HG03342 (cell line): ENCODE data around the gene ARGLU1.
"Not testable (repeated sequence)": the region's sequence is repeated elsewhere in the genome, so short reads cannot be mapped to it uniquely, and the experiment has no call there.

Experiments
- ATAC-seq: cut with Tn5 transposase; IDR thresholded peaks from one replicate; pipeline ENCODE4 v1.9.1; 2021; ENCODE audit warnings: mild to moderate bottlenecking, moderate library complexity; ENCODE audit not compliant: unreplicated experiment

The ARGLU1 gene, protein sequence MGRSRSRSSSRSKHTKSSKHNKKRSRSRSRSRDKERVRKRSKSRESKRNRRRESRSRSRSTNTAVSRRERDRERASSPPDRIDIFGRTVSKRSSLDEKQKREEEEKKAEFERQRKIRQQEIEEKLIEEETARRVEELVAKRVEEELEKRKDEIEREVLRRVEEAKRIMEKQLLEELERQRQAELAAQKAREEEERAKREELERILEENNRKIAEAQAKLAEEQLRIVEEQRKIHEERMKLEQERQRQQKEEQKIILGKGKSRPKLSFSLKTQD

DNA sequence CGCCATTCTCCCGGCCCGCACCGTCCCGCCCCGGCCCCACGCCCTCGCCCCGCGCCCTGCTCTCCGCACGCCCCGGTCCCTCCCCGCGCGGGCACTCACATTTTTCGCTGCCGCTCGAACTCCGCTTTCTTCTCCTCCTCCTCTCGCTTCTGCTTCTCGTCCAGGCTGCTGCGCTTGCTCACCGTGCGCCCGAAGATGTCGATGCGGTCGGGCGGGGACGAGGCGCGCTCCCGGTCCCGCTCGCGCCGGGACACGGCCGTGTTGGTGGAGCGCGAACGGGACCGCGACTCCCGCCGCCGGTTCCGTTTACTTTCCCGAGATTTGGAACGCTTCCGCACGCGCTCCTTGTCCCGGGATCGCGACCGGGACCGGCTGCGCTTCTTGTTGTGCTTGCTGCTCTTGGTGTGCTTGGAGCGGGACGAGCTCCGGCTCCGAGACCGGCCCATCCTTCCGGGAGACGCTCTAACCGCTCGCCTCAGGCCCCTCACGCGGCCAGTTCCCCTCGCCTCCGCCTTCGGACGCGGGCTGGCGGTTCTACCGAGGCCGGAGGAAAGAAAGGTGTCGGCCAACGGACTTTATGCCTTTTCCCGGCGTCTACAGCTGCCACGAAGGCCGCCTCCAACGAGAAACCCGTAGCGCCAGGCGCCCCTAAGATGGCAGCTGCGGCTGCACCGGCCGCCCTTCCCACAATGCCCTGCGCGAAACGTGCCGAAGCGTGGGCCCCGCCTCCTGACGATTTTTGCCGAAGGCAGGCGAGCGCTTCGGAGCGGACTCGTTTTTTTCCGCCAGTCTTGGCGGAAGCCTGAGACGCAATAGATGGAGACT, at the start of gene ARGLU1:
TSS of gene ARGLU1 (minus strand) at position 664 of the 825 bp plus-strand sequence. CDS start at position 446, 218 bp downstream.
- peak; percentile 75 for ATAC-seq

GRCh38 chr13:106617561-106617960, 49.6 kb upstream of the ARGLU1 start:
- no peak for ATAC-seq

DNA sequence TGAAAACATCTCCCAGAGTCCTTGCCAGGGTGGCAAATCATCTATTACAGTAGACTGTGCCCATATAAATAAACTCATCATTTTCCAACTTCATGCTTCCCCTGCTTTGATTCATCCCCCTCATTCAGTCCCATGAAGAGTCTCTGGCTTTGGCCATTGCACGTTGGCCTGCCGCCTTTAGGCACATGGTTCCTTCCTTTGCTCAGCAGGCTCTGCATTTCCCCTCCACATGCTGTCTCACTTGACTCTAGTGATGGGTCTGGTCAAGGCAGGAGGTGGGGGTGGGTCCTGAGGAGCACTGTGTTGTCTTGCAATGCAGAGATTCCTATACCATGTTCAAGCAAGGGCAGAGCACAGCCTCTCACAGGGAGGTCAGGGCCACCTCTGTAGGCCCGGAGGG, 48.8 kb upstream of the ARGLU1 start:
- ATAC-seq: no peak

DNA sequence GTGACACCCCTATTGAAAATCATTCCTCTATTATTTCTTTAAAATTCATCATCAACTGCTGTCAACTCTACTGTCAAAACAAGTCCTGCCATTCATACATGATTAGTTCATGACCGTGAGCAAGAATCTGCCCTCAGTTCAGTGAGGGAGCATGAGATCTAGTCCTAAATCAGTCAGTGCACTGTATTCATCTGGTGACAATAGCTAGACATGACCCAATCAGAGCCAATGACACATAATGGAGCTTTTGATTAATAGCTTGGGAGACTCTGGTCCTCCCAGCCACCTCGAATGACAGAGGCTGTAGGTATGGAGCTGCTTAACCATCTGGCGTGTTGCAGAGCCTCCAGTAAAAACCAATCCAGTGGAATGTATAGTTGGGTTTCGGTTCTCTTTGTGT, 46.9 kb upstream of the ARGLU1 start:
- no peak for ATAC-seq

- no peak for ATAC-seq
Measured at GRCh38 chr13:106612688-106613087, 44.8 kb upstream of the ARGLU1 start.

- ATAC-seq: no peak
Measured at GRCh38 chr13:106610486-106610885, 42.5 kb upstream of the ARGLU1 start.

- no peak for ATAC-seq
Measured at GRCh38 chr13:106609116-106609515, 41.2 kb upstream of the ARGLU1 start.

GRCh38 chr13:106603546-106603945, 35.6 kb upstream of the ARGLU1 start:
- ATAC-seq: no peak

- no peak for ATAC-seq
Measured at GRCh38 chr13:106602178-106602577, 34.2 kb upstream of the ARGLU1 start.

GRCh38 chr13:106601489-106601888, 33.6 kb upstream of the ARGLU1 start:
- no peak for ATAC-seq

DNA sequence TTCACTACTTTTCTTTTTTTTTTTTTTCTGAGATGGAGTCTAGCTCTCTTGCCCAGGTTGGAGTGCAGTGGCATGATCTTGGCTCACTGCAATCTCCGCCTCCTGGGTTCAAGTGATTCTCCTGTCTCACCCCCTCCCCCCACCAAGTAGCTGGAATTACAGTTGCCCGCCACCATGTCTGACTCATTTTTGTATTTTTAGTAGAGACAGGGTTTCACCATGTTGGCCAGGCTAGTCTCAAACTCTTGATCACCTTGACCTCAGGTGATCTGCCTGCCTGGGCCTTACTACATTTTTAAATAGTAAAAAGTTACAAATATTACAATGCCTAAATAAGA, 32.8 kb upstream of the ARGLU1 start:
- not testable (repeated sequence) for ATAC-seq

GRCh38 chr13:106599875-106600797, 32.2 kb upstream of the ARGLU1 start:
- no peak for ATAC-seq

DNA sequence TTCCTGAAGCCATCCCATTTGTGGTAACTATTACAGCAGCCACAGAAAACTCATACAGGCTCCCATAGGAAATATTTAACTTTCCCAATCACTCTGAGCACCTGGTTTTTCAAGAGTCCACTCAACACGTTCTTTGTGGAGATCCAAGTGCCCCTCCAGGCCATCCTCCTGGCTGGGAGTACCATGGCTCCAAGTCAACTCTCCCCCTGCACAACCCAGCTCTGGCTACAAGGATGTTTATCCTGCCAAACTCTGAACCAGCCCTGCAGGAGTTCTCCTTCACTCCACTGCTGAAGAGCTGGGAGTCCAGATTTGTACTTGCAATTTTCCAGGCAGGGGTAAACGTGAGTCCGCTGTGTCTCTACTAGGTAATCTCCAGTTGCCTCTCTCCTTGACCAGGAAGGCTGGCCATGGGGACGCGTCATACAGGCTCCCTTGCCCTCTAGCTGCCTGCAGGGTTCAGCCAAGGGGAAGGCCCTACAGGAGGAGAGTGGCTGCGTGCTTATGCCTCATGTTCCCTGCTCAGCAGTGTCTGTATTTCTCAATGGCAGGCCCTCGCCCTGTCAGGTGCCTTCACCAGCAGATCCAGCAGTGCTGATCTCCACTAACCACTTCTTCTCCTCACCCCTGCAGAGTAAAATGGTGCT, 29.9 kb upstream of the ARGLU1 start:
- ATAC-seq: no peak

DNA sequence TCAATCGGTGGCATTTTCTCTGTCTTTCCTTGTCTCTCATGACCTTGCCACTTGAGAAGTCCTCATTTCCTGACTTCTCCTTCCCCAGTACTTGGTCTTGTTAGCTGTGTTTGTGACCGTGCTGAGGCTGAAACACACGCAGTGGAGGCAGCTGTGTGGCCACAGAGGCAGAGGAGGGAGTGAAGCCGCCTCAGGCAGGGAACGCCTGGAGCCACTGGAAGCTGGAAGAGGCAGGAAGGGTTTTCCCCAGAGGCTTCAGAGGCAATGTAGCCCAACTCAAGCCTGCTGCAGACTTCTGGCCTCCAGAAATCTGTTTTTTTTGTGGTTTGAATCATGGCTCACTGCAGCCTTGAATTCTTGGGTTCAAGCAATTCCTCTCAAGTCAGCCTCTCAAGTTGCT, 29.2 kb upstream of the ARGLU1 start:
- no peak for ATAC-seq

- ATAC-seq: no peak
Measured at GRCh38 chr13:106596275-106596937, 28.5 kb upstream of the ARGLU1 start.

GRCh38 chr13:106595625-106596024, 27.7 kb upstream of the ARGLU1 start:
- ATAC-seq: no peak

DNA sequence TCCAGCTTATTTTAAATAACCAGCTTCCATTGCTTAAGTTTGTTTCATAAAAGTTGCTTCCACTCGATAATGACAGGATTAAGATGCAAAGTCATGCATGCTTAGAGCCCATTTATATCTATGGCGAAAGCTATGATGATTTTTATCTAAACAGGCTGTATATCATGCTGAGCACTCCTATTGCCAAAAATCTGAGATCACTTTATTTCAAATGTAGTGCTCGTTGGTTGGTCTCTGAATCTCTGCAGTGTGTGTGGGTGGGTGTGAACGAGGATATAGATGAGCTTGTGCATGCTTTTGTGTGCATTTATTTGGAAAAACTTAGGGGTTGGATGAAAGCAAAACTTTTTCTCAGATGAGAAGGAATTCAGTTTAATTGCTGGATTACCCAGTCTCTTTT, 27.0 kb upstream of the ARGLU1 start:
- ATAC-seq: no peak

DNA sequence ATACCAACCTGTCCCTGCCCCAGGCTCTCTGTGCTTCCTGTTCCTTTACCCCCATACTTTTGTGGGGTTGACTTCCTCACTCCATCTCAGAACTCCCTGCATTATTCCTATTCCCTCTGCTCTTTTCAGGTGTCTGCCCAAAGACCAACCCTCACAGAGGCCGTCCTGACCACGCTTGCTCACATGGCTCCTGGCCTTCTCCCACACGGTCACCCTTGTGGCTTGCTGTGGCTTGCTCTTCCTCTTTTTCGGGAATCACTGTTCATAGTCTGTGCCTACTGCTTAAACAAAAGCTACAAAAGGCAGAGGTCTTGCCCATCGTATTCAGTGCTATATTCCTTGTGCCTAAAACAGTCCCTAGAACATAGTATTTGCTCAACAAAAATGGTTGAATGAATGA, 25.2 kb upstream of the ARGLU1 start:
- ATAC-seq: no peak

DNA sequence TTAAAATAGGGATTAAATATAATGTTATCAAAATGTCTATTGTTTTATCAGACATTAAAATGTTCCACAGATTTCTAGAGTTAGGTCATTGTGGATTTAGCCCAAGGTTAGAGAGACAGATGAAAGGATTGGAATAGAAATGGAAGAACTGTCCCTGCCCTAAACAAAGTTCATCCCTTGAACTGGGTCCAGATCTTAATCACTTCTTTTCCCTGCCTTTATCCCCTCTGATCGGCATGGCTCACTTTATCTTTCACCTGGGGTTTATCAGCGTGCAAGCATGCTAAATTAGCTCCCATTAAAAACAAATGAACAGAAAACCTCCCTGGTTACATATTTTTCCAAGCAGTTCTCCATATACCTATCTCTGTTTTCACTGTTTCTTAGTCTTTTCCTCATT, 23.4 kb upstream of the ARGLU1 start:
- no peak for ATAC-seq

DNA sequence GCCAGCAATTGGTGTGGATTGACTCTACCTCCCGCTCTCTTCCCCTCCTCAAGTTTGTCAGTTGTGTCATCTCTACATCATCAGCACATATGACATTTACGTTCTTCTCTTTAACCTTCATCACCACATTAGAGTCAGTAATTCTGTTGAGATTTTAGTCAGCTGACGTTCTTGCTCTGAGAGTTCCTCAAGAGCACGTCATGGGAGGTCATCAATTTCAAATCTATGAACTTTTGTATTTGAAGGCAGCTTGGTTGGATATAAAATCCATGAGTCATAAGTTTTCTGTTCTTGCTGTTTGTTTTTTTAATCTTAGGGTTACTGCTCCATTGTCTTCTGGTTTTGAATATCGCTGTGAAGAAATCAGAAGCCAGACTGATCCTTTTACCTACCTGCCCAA, 21.8 kb upstream of the ARGLU1 start:
- ATAC-seq: no peak
